Common myeloid progenitor, CD34-positive (primary cell): Measurements from ENCODE around the gene MRFAP1L1.

Experiments
- CTCF ChIA-PET: fragments of 350-600 bp; sonication (Branson Sonifier 250); formaldehyde crosslinking; loops from one replicate; lab custom pipeline; 2021; ENCODE audit warnings: antibody characterized with exemption; lab: Charles Lee
- POLR2A ChIA-PET: fragments of 350-600 bp; sonication (Branson Sonifier 250); formaldehyde crosslinking; loops from one replicate; lab custom pipeline; 2021; ENCODE audit warnings: antibody characterized with exemption; lab: Charles Lee
- DNase-seq, 3 donors: peaks; one replicate each; pipeline versions ENCODE4 v3.0.0 to v3.0.0-alpha.2; 2013
- H3K27ac ChIP-seq, 2 experiments: 1 replicate in 1 of 2; 2 replicates in 1 of 2; pipeline ENCODE4 v1.7.0; 2013; ENCODE audit warnings: inconsistent platforms in 2 of 2, low read length in 2 of 2, mild to moderate bottlenecking in 2 of 2, low read depth in 1 of 2, moderate library complexity in 1 of 2; ENCODE audit not compliant: severe bottlenecking in 2 of 2, insufficient read depth in 1 of 2, poor library complexity in 1 of 2
- H3K27me3 ChIP-seq, 5 experiments: replicated peaks in 2 of 5; 1 replicate in 3 of 5; 2 replicates in 2 of 5; pipeline versions ENCODE4 v1.6.1 to v1.7.0; 2013; ENCODE audit warnings: low read length in 4 of 5, mild to moderate bottlenecking in 2 of 5, moderate library complexity in 2 of 5, inconsistent platforms in 1 of 5; ENCODE audit not compliant: insufficient read depth in 5 of 5, control insufficient read depth in 4 of 5
- H3K36me3 ChIP-seq, 4 experiments: 1 replicate in 2 of 4; 2 replicates in 2 of 4; pipeline versions ENCODE4 v1.6.1 to v1.7.0; 2013; ENCODE audit warnings: low read length in 3 of 4, control low read depth in 1 of 4, mild to moderate bottlenecking in 1 of 4; ENCODE audit not compliant: control insufficient read depth in 4 of 4, insufficient read depth in 4 of 4
- H3K4me1 ChIP-seq, 4 experiments: 1 replicate in 3 of 4; 2 replicates in 1 of 4; pipeline versions ENCODE4 v1.6.1 to v1.7.1; 2013; ENCODE audit warnings: low read length in 3 of 4, mild to moderate bottlenecking in 3 of 4, control low read depth in 1 of 4, inconsistent platforms in 1 of 4, moderate library complexity in 1 of 4; ENCODE audit not compliant: control insufficient read depth in 4 of 4, insufficient read depth in 4 of 4; ENCODE audit errors: control extremely low read depth in 1 of 4
- H3K4me3 ChIP-seq, 7 experiments: 1 replicate in 4 of 7; 2 replicates in 3 of 7; pipeline versions ENCODE4 v1.5.1 to v1.7.0; 2013; ENCODE audit warnings: mild to moderate bottlenecking in 7 of 7, low read length in 6 of 7, moderate library complexity in 6 of 7, inconsistent platforms in 2 of 7, low read depth in 2 of 7, control low read depth in 1 of 7; ENCODE audit not compliant: insufficient read depth in 4 of 7, control insufficient read depth in 1 of 7; ENCODE audit errors: extremely low read depth in 1 of 7
- H3K9me3 ChIP-seq, 5 experiments: 1 replicate in 4 of 5; 2 replicates in 1 of 5; pipeline versions ENCODE4 v1.6.1 to v1.7.1; 2013; ENCODE audit warnings: low read length in 4 of 5, mild to moderate bottlenecking in 2 of 5, inconsistent platforms in 1 of 5, low read depth in 1 of 5, moderate library complexity in 1 of 5; ENCODE audit not compliant: control insufficient read depth in 4 of 5, insufficient read depth in 2 of 5; ENCODE audit errors: control extremely low read depth in 1 of 5
- WGBS: methylation state at CpG from one replicate; pipeline ENCODE4 v1.1.5; 2013; ENCODE audit not compliant: insufficient coverage; 5-methylcytosine and 5-hydroxymethylcytosine counted together

The MRFAP1L1 gene

DNA sequence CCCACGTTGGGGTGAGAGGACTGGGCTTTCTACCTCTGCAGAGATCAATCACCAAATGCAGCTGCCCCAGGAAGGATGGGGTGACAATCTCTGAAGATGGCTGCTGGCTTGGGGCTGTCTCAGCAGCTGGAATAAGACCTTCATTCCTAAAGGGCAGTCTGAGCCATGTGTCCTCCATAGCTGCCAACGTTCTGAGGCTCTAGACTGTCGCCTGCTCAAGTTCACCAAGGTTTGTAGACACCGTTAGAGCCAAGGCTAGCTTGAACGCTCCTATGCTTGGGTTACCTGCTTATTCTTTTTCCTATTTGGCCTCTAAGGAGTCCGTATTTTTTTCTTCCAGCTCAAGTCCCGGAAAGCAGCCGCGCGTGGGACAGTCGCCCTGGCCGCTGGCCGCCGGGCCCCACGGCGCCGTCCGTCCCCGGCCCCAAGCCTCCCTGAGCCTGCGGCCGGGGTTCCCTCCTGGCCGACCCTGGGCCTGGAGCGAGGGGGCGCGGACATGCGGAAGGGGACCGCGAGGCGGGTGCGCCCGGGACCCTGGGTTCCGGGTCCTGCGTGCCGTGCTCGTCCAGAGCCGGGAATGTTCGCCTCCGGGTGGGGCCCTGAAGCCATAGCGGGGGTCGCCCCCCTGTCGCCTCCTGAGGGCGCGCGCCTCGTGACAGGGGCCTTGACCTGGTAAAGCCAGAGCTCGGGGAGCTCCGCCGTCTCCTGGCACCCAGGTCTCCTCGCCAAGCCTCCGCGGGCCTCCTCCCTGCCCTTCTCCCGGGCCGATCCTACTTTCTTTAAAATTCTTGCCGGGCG is 45.9 kb downstream of the MRFAP1L1 start:
- Histone ChIP-seq H3K27me3 (peaks cover 18 to 74% (median 42%) of the 10 kb centered on the region in 5 experiments), H3K36me3 (no peaks in the 10 kb centered on the region), H3K4me3 (peak overlapping the region in 3 of 7 experiments; percentile 11 to 34 (median 24)), H3K27ac (no peak overlapping the region), H3K4me1 (peaks cover 3 to 11% (median 7%) of the 10 kb centered on the region in 4 experiments), H3K9me3 (no peaks in the 10 kb centered on the region)
- POLR2A ChIA-PET = interaction anchor here (0.7 kb wide), 1 partner anchor 53 kb away, joined by 3 read pairs; no protein-coding TSS in a partner anchor
- DNase-seq = no peak
- 27% methylated on average over 46 of the region's 55 CpGs for WGBS
- CTCF ChIA-PET = interaction anchor here (0.6 to 4.6 kb wide), 10 partner anchors 8 to 406 kb away, joined by 3 to 24 read pairs (median 4); a partner anchor contains a TSS

DNA sequence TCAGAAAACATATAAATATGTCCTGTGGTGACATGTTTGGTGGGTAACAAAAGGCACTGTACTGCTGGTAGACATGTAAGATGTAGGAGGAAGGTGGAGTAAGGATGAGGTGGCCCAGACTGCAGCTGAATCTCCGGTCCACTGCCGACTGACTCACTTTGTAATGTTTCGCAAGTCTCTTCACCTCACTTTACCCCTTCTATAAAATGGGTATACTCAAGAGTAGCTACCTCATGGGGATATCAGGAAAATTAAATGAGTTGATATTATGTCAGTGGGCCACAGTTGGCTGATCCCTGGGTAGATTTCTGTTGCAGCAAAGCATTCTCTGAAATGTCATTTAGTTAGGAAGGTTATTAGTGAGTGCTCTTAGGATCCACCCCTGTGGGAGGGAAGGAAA is 47.1 kb downstream of the MRFAP1L1 start:
- H3K27ac ChIP-seq = no peak overlapping the region
- peaks cover 18 to 86% (median 42%) of the 10 kb centered on the region in 5 experiments for H3K27me3 ChIP-seq
- H3K9me3 ChIP-seq = no peaks in the 10 kb centered on the region
- no peak for DNase-seq
- peaks cover 3 to 18% (median 10%) of the 10 kb centered on the region in 4 experiments for H3K4me1 ChIP-seq
- CTCF ChIA-PET = interaction anchor here (0.8 to 4.6 kb wide), 5 partner anchors 9 to 408 kb away, joined by 3 to 24 read pairs (median 3); a partner anchor contains a TSS
- POLR2A ChIA-PET = no interaction called here
- no peak overlapping the region for H3K4me3 ChIP-seq
- H3K36me3 ChIP-seq = no peaks in the 10 kb centered on the region
- WGBS = no CpG with 5 or more reads among the region's 3 CpGs

DNA sequence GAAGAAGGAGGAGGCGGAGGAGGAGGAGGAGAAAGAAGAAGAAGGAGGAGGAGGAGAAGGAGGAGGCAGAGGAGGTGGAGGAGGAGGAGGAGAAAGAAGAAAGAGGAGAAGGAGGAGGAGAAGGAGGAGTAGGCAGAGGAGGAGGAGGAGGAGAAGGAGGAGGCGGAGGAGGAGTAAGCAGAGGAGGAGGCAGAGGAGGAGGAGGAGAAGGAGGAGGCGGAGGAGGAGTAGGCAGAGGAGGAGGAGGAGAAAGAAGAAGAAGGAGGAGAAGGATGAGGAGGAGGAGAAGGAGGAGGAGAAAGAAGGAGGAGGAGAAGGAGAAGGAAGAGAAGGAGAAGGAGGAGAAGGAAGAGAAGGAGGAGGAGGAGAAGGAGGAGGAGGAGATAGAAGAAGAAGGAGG is 49.2 kb downstream of the MRFAP1L1 start:
- ChIA-PET POLR2A (no interaction called here), CTCF (interaction anchor here (4.6 kb wide), 1 partner anchor 12 kb away, joined by 24 read pairs; a partner anchor contains a TSS)
- no peak for DNase-seq
- peaks cover 3 to 18% (median 10%) of the 10 kb centered on the region in 4 experiments for H3K4me1 ChIP-seq
- no peak overlapping the region for H3K4me3 ChIP-seq
- no peaks in the 10 kb centered on the region for H3K36me3 ChIP-seq
- no peak overlapping the region for H3K27ac ChIP-seq
- peaks cover 18 to 83% (median 38%) of the 10 kb centered on the region in 5 experiments for H3K27me3 ChIP-seq
- H3K9me3 ChIP-seq = no peaks in the 10 kb centered on the region
- WGBS = 100% methylated on average over 3 of the region's 3 CpGs

DNA sequence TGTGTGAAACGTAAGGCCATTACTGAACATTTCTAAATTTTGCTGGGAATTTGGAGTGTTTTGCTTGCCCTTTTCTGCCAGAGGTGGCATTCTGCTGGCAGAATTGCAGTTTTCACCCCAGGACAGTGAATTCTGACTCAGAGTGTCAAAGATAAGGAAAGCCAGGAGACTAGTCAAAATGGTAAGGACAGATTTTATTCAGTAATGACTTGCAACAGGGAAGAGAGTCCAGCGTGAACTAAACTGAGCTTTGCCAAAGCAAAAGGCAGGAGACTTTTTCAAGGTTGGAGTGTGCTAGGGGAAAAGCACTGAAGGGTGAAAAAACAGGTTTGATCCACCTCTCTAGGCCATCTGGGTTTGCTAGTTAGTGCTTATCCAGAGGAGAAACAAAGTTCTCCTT is 49.8 kb downstream of the MRFAP1L1 start:
- 88% methylated on average over 2 of the region's 2 CpGs for WGBS
- ChIA-PET POLR2A (no interaction called here), CTCF (interaction anchor here (1.6 to 1.8 kb wide), 2 partner anchors 12 to 21 kb away, joined by 5 read pairs; no protein-coding TSS in a partner anchor)
- H3K4me3 ChIP-seq = no peak overlapping the region
- no peak for DNase-seq
- no peaks in the 10 kb centered on the region for H3K9me3 ChIP-seq
- H3K27me3 ChIP-seq = peaks cover 16 to 77% (median 34%) of the 10 kb centered on the region in 5 experiments
- no peak overlapping the region for H3K27ac ChIP-seq
- H3K36me3 ChIP-seq = no peaks in the 10 kb centered on the region
- peaks cover 3 to 18% (median 10%) of the 10 kb centered on the region in 4 experiments for H3K4me1 ChIP-seq

DNA sequence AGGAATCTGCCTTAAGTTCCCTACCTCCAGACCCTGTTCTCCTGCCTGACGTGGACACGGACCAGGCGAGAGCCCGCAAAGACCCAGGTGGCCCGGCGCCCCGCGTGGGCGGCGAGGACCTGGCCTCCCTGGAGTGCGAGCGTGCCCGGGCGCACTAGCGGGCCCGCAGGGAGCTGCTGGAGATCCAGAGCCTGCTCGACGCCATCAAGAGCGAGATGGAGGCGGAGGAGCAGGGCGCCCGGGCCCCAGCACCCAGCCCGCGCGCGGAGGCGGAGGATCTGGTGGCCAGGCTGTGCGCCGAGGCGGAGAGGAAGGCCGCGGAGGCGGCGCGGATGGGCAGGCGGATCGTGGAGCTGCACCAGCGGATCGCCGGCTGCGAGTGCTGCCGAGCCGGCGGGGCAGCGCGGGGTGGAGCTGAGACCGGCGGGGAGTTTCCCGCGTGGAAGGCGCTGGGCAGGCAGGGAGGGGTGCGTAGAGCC is 51.0 kb downstream of the MRFAP1L1 start:
- no peak overlapping the region for H3K27ac ChIP-seq
- ChIA-PET CTCF (interaction anchor here (0.8 to 1.8 kb wide), 6 partner anchors 11 to 1145 kb away, joined by 3 to 6 read pairs (median 4); partner anchors contain the start of gene MRFAP1L1), POLR2A (interaction anchor here (1.2 kb wide), 1 partner anchor 15 kb away, joined by 4 read pairs; no protein-coding TSS in a partner anchor)
- H3K36me3 ChIP-seq = no peaks in the 10 kb centered on the region
- H3K4me1 ChIP-seq = peaks cover 3 to 12% (median 8%) of the 10 kb centered on the region in 4 experiments
- WGBS = 7% methylated on average over 52 of the region's 52 CpGs
- H3K9me3 ChIP-seq = no peaks in the 10 kb centered on the region
- peak; percentile 22 to 64 (median 43) for DNase-seq
- peak overlapping the region; percentile 21 to 69 (median 57) for H3K4me3 ChIP-seq
- H3K27me3 ChIP-seq = peaks cover 16 to 65% (median 26%) of the 10 kb centered on the region in 5 experiments

DNA sequence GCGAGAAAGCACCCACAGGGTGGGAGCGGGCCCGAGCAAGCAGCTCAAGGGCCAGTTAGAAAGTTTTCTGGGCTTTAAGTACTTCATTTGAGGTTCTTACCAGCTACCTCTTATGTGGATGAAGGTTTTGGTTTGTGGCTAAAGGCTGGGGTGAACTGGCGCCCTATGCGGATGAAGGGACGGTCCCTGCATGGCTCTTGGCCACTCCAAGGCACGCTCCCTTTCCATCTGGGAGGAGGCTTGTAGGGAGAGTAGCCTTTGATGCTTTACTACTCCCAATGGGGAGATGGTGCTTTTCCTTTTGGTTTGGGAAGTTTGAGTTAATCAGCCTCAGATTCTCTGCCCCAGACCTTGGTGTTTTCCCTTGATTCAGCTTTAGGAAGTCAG is 51.5 kb downstream of the MRFAP1L1 start:
- 97% methylated on average over 7 of the region's 7 CpGs for WGBS
- peaks cover 16 to 60% (median 22%) of the 10 kb centered on the region in 5 experiments for H3K27me3 ChIP-seq
- no peak overlapping the region for H3K27ac ChIP-seq
- peaks cover 3 to 12% (median 8%) of the 10 kb centered on the region in 4 experiments for H3K4me1 ChIP-seq
- DNase-seq = peak in 2 of 3 donors; percentile 32 to 36
- no peaks in the 10 kb centered on the region for H3K9me3 ChIP-seq
- H3K36me3 ChIP-seq = no peaks in the 10 kb centered on the region
- ChIA-PET CTCF (interaction anchor here (1.7 to 1.8 kb wide), 2 partner anchors 13 to 22 kb away, joined by 5 to 6 read pairs; no protein-coding TSS in a partner anchor), POLR2A (interaction anchor here (1.2 kb wide), 1 partner anchor 15 kb away, joined by 4 read pairs; no protein-coding TSS in a partner anchor)
- peak overlapping the region in 3 of 7 experiments; percentile 61 to 69 (median 69) for H3K4me3 ChIP-seq
